ENCODE measurements around the gene KMT2C.

The KMT2C gene

DNA sequence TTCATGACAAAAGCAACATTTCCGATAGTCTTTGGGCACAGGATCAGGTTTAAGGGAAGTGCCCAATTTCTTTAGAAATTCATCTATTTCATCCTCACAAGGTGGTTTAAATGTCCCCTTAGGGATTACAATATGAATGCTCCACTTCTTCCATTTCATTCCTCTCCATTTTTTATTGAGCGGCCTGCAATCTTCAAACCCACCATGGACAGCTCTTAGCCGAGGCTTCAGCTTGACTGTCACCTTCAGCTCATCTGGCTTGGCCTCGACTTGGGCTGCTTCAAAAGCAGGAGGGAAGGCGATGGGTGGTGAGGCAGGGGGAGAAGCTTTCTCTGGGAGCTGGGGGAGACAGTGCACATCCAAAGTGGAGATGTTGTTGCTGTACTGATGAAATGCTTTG is 287.1 kb downstream of the KMT2C start:
- FAIRE-seq (no peak), DNase-seq (ENCODE audit: low spot score) (no peak)

DNA sequence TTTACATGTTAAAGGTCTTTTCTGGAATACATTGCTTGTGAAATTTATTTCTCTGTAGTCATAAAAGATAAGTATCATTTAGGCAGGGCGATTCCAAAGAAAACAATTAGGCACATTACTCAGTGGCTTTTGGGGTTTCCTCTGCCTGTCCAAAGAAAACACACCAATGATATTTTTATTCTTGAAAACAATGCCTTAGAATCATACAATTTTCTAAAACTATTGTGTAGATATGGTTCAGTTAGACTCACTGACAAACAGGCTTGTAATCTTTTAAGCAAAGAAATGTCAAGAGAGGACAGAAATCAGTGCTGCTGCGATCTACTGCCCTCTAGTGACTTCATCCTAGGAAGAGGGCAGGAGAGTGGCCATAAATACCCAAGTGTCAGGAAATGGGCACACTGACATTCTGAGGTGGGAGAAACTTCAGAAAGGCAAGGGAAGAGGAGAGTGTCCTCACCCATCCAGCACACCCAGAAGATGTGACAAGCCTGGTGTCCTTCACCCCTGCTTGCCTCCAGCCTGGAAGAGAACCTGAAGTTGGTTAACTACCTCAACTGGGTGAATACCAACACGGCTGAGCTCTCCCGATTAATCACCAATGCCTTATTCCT is 289.8 kb downstream of the KMT2C start:
- DNase-seq (ENCODE audit: low spot score) = peak; percentile 43
- FAIRE-seq = peak; percentile 35

DNA sequence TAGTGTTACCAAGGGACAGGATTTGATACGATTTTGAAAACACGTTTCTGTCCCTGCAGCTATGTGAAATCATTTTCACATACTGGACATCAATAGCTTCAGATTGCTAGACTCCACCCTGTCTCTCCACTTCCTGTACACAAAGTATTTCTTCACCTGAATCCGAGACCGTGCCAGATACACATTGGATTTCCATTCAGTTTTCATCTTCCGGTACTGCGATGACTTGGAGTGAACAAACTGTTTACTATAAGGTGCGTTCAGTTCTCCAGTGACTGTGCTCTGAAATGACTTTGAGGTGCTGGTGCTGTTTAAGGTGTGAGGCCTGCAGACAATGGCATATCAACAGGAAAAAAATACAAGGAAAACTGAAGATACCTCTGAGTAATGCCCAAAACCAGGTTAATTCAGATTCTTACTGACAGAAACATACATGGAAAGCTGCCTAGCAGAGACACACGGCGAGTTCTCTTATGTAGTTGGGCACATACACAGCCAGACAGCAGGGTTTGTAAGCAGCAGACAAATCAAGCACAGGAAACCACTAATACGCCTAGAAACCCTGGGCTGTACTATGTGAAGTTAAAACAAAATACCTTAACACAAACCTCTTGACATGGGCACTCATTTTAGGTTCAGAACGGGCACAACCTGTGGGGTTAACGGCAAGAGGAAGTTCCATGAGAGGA is 291.1 kb downstream of the KMT2C start:
- FAIRE-seq (no peak), DNase-seq (ENCODE audit: low spot score) (no peak)

DNA sequence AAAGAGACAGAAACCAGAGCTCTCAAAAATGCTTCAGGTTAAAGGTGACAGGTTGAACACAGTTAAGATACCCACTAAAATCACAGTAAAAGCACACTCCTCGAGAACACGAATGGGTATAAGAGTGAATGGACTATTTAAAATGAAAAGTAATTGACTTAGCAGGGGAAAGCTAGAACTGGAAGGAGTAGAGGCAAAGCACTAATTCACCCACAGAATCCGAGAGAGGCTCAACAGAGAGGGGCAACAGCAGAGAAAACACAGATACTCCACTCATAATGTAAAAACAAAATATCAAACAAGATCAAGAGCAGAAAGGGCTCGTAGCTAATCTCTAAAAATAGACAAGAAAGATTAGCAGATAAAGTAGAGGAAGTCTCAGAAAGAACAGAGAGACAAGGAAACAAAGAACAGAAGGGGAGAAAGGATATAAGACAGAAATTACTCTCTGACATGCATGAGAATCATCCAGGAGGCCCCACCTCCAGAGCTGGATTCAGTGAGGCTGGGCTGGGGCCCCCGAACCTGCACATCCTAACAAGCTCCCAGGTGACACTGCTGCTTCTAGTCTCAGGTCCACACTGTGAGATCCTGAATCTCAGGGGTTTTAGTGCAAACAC is 292.7 kb downstream of the KMT2C start:
- DNase-seq (ENCODE audit: low spot score) = no peak

DNA sequence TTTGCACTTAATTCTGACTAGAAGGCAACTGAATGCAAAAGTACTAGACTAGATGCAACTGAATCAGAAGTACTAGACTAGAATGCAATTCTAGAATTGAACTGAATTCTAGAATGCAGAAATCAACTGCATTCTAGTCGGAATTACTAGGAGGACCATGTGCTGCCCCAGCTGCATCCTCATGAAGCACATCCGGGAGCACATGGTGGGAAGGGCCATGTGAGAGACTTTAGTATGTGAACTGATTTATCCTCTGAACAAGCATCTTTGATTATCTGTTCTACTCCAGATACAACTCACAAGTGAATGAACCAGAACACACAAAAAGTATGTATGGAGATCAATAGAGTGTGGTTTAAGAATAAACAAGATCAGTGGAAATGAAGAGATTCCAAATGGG is 295.2 kb downstream of the KMT2C start:
- FAIRE-seq = no peak
- no peak for DNase-seq (ENCODE audit: low spot score)

More for the DNA sequence above, 292.7 kb downstream of the KMT2C start:
- FAIRE-seq = no peak

DNA sequence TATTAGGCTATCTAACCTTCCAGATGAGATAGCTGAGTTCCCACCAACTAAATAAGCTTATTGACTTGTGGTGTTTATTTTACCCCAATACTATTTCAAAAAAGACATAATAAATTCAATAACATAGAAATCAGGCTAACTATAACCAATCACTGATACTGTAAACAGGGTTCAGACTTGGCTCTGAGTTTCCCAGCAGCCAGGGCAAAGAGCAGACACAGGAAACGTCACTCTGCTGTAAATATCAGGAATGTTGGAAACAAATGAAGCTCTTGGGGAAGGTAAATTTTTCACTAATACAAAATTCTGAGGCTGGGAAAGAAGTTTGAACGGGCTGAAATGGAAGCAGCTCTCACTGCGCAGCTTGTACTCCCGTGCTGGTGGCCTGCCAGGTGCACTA is 295.7 kb downstream of the KMT2C start:
- FAIRE-seq (no peak), DNase-seq (ENCODE audit: low spot score) (no peak)

DNA sequence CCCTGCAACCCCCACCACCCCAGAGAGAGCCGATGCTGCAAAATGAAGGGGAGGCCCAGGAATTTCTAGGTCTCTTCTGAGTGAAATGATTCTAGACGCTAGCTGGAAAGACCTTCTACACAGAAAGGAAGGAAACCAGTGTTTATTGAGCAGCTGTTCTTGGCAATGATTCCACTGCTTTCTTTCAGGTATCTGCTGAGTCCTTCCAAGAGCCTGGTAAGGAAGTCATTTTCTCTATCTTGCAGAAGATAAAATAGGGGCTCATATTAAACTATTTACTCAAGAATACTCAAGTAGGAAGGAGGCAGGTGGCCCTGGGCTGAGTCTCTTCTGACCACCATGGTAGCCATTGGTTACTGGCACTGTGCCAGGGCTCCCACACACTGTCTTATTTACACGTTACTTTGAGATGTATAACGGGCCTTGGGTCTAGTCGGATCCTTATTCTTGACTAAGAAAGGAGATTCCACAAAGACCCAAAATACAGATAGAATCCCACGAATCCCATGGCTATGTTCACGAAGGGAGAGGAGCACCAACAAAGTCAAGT is 298.3 kb downstream of the KMT2C start:
- no peak for FAIRE-seq
- no peak for DNase-seq (ENCODE audit: low spot score)

DNA sequence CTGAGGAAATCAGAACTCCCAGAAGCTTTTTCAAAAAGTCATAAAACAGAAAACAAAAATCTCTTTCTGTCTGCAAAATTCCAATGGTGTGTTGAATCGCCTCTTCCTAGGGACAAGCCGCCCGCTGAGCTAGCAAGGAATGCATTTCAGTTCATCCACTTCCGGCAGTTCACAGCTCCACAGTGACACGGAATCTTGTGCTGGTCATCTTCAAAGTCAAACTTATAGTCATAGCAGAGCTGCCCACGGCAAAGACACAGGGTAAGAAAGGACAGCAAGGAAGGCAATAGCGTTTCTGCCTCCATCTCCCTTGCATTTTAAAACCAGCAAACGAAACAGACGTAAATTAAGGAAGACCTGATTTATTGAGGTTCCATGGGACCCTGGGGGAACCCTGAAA is 299.1 kb downstream of the KMT2C start:
- FAIRE-seq = no peak
- DNase-seq (ENCODE audit: low spot score) = no peak

DNA sequence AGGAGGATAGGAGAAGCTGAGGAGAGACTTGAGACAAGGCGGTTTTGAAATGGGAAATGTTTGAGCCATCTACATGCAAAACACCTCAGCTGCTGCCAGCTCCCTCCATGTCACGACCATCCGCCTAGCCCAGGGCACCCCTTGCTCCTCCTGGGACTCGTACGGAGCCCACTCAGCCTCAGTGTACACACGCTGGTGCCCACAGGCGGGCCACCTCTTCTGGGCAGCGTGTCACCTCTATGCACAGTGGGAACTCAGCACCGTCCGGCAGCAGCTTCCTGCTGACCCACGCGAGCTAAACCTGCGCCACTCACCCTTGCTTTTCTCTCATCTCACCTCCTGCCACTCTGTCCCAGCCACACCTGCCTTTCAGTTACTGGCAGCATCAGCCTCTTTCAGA is 302.0 kb downstream of the KMT2C start:
- FAIRE-seq = no peak
- DNase-seq (ENCODE audit: low spot score) = no peak

DNA sequence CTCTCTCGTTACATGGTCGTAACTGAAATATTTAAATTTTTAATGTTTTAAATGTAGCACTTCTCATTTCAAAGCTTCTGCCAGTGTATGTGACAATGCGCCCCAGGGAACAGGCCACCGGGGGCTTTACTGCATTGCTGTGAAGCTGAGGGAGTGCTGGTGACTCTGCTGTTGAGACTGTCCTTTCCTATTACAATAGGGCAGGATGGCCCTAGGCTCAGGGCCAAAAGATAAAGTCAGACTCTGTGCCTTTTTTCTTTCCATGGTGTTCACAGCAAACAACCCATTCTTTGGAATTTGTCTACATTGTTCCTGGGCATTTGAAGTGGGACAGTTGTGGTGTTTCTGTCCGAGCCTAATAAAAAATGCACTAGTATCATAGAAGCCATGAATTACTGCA is 303.0 kb downstream of the KMT2C start:
- FAIRE-seq (no peak), DNase-seq (ENCODE audit: low spot score) (no peak)

DNA sequence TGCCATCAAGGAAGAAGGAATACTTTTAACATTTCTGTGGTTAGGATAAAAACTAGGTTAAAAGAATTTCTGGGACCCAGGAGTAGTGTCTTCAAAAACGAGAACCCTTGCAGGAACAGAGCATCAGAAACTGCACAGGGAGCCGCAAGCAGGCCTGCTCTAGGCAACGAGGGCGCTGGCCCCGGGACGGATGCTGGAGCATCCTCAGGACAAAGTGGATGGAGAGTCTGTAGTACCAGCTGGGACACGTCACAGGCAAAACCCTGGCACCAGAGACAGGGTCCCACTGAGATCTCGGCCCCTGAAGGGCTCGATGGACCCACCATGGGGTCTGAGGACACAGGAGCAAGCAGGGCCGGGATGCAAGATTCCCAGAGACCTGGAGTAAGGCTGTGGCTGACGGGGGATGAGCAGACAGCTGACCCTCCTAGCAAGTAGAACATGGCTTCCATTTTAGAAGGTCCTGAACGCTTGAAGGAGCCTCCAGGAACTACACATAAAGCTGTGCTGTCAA is 303.8 kb downstream of the KMT2C start:
- no peak for DNase-seq (ENCODE audit: low spot score)
- no peak for FAIRE-seq

DNA sequence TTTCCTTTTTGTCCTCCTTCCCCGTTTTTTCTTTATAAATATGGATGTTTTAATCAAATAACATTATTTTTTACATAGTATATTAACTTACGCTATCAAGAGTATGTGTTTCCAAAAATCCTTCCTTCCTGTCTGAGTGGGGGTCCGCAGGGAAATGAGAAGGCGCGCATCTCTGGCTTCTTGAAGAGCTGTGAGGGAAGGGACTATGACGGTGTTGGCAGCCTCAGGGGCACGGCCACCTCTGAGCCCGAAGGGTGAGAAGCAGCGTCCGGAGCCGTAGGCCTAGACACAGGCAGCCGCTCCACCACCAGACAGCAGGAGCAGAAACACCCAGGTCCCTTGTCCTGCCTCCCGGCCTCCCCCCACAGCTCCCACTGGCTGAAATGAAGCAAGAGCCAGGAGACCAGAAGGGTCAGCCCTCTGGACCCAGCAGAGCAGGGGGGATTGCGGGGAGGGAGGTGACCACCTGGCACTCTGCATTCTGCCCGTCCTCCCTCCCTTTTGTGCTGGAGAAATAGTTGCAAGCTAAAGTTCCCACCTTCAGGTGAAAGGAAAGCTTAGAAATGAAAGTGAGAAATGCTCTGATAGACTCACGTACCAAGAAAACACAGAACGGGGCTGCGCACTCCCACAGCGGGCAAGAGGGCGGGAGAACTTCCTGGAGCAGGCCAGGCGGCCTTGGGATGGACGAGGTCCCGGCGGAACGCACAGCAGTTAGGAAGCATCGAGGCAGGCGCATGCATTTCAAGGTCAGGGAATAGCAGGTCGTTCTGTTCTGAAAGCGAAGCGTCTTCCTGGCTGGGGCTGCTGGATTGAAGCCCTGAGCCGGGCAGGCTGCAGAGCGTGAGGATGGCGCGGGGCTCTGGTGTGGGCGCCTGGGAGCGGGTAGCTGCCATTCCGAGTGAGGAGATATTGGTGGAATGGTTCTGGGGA is 304.9 kb downstream of the KMT2C start:
- FAIRE-seq (no peak), DNase-seq (ENCODE audit: low spot score) (no peak)

DNA sequence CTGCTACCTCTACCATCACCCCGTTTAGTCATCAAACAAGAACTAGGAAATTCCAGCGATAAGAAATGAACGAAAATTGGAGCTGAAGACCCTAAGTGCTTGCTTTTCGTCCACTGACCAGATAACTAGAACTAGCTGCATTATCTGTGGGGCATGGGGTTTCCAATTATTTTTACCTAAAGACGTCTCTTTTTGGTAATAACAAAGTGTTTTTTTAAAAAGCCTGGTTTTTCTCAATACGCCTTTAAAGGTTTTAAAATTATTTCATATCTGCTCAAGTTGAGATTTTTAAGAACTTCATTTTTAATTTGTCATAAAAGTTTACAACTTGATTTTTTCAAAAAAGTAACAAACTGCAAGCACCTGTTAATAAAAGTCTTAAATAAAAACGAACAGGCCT is 306.1 kb downstream of the KMT2C start:
- DNase-seq (ENCODE audit: low spot score) (no peak), FAIRE-seq (no peak)

DNA sequence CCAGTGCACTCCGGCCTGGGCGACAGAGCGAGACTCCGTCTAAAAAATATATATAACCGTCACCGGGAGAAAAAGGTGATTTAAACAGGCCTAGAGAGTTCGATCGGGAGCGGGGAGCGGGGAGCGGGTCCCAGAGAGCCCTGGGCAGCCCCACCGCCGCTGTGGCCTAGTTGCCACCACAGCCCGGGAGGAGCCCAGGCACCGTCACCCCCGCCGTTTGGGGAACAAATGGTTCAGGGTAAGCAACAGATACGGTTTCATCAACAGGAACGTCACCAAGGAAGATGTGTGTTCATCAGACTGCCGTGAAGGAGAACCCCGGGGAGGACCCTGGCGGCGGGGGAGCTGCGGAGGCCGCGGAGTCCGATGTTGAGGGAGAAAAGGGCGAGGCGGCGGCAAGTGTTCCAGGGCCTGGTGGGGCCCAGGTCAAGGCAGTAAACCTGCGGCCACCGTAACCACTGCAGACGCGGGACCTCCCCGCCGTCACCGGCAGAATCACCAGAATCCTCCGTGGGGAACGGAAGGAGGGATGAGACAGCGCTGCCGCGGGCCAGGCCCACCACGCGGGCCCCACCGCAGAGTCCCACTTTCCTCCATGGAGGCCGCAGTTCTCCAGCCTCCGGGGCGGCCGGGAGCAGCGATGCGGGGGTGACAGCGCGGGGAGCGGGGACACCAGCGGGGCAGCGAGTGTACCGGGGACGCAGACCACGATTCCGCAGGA is 306.9 kb downstream of the KMT2C start:
- DNase-seq (ENCODE audit: low spot score) = no peak
- FAIRE-seq = no peak

DNA sequence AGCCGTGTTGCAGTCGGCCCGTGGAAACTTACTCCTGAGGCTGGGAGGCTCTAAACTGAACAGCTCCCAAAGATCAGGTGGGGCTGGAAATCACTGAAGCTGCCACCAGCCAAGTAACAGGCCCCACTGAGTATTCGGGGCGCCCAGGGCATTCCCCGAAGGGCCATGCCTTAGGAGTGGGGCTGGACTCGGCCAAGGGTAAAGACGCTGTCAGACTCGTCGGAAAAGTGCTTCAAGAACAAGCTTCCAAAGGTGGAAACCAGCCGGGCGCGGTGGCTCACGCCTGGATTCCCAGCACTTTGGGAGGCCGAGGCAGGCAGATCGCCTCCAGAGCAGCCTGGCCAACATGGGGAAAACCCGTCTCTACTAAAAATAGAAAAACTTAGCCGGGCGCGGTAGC is 307.6 kb downstream of the KMT2C start:
- no peak for FAIRE-seq
- no peak for DNase-seq (ENCODE audit: low spot score)

DNA sequence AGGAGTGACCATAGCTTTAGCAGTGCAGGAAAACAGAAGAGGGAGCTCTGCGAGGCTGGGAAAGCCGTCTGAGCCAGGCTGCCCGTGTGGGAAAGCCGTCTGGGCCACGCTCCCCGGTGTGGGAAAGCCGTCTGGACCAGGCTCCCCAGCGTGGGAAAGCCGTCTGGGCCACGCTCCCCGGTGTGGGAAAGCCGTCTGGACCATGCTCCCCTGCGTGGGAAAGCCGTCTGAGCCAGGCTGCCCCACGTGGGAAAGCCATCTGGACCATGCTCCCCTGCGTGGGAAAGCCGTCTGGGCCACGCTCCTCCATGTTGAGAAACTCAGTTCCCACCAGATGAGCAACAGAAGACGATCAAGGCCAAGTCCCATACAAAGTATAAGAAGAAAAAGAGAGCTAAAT is 308.6 kb downstream of the KMT2C start:
- DNase-seq (ENCODE audit: low spot score) (no peak), FAIRE-seq (no peak)

DNA sequence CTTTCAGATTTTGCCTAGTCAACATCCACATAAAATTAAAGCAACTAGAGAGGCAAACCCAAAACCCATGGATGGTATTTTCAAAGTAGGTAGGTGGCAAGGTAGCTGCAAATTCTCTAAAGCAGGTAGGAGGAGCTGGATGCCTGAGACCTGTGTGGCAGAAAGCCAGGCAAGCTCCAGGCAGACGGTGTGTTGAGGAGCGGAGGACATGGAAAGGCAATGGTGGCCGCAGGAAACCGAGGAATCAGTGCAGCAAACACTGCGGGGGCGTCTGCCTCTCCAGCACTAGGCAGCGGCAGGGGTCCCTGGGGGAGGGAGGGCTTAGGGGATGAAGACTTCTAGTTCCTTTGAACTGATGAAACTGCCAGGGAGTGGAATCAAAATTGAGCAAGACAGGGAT is 309.1 kb downstream of the KMT2C start:
- DNase-seq (ENCODE audit: low spot score) = no peak
- no peak for FAIRE-seq

DNA sequence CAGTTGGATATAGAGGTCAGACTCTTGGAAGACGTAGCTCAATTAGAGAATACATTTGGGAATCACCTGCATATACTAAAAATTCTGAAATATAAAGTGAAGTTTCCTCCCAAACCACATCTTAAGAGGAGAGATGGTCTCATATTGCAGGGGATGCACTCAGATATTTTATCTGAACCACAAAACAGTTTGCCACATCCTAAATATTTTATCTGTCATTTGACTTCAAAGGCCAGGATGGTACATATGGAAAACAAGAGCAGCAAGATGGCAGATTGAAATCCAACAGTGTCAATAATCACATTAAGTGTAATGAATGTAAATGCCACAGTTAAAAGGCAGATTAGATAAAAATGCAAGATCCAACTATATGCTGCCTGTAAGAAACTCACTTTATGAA is 313.3 kb downstream of the KMT2C start:
- FAIRE-seq (no peak), DNase-seq (ENCODE audit: low spot score) (no peak)

DNA sequence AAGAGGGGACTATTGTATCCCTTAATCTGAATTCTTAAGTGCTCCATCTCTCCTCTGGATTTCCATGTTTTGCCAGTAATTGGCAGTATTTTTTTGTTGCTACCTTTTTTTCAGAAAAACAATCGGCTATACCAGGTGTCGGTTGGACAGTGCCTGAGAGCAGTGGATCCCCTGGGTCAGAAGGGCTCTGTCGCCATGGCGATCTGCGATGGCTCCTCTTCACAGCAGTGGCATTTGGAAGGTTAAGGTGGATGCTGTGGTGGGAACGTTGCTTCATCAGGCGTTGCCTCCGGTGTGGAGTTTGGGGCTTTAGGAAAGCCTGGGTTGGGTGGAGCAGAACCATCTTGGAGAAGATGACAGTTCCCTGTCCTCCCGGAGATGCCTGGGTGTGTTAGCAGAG is 314.4 kb downstream of the KMT2C start:
- DNase-seq (ENCODE audit: low spot score) (no peak), FAIRE-seq (no peak)

DNA sequence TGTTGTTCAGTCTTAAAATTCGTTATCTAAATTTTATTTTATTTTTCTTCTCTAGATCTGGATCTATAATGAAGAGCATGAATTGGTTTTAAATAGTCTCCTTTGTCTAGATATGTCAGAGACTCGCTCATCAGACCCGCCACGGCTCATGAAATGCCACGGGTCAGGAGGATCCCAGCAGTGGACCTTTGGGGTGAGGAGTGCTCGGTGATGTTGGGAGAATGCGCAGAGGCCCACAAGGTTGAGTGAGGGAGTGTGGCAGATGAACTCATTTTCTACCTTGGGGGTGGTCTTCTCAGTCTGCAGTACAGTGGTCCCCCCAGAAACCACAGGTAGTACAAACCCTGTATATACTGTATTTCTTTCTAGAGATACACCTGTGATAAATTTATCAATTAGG is 315.0 kb downstream of the KMT2C start:
- no peak for FAIRE-seq
- DNase-seq (ENCODE audit: low spot score) = no peak

DNA sequence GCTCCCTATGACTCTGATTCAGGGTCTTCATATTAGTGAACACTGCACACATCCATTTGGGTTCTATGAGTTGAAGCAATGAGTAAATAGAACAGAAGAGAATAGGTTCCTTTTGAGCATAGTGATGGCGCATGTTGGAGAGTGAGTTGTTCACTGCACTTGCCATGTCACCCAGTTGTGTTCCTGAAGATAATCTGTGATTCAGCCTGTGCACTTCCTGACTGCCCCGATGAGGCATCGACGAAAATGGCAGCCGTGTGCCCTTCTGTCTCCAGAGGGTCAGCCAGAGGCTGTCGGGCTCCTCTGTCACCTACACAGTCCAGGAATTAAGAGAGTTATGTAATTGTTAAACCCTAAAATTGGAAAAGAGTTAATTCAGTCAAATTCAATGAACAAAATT is 315.6 kb downstream of the KMT2C start:
- no peak for FAIRE-seq
- no peak for DNase-seq (ENCODE audit: low spot score)

Measured in RCC 7860 (cell line).